ENCODE data around the gene CALN1.
"Not testable (repeated sequence)": the region's sequence is repeated elsewhere in the genome, so short reads cannot be mapped to it uniquely, and the experiment has no call there.

Gene CALN1

DNA sequence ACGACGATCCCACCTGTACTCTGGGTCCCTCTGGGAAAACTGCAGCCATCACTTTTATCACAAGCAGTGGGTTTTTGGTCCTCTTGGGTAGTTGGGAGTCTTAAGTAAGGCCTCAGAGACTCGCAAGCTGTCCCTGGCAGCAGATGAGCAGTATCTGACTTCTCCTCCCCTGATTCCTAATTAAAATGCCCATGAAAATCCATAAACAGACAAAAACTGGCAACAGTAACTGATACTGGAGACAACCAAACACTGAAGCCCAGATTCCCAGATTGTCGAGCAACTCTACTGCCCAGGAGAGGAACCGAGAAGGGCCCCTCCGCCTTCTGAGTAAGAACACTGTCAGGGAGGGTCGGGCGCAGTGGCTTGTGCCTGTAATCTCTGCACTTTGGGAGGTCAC lies 333.8 kb downstream of the CALN1 start:
- no peak overlapping the region for H3K4me3 ChIP-seq (ENCODE audit: low read length)
- TF ChIP-seq ZNF274 (IDR thresholded peaks at IDR 0.05; ENCODE audit: low read depth, low read length) = no peak

DNA sequence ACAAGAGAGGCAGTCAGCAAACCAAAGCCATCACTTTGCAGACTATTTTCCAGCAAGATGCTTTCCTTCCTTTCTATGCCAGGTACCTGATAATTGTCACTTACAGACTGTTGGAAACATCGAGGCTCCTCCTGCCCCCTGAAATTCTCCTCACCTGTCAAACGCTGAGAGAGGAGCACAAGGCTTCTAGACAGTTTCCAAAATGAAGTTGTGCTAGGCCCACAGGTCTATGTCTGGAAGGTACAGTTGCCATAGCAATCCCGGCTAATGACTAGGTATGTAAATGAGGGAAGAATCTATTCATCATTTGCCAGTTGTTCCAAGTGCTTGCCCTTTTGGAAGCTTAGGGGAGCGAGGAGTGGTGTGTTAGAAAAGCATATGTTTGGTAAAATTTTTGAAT lies 334.4 kb downstream of the CALN1 start:
- no peak overlapping the region for H3K4me3 ChIP-seq (ENCODE audit: low read length)
- no peak for TF ChIP-seq ZNF274 (IDR thresholded peaks at IDR 0.05; ENCODE audit: low read depth, low read length)

DNA sequence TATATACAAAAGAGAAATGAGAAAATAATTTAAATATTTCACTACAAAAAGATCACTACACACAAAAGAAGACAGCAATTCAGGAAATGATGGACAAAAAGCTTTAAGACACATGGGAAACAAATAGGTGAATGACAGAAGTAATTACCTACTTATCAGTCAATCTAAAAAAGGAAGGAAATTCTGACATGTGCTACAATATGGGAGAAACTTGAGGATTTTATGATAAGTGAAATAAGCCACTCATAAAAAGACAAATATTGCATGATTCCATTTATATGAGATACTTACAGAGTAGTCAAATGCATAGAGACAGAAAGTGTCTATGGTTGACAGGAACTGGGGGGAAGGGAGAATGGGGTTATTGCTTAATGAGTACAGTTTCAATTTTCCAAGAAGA lies 339.2 kb downstream of the CALN1 start:
- no peak overlapping the region for H3K4me3 ChIP-seq (ENCODE audit: low read length)
- TF ChIP-seq ZNF274 (IDR thresholded peaks at IDR 0.05; ENCODE audit: low read depth, low read length) = no peak

DNA sequence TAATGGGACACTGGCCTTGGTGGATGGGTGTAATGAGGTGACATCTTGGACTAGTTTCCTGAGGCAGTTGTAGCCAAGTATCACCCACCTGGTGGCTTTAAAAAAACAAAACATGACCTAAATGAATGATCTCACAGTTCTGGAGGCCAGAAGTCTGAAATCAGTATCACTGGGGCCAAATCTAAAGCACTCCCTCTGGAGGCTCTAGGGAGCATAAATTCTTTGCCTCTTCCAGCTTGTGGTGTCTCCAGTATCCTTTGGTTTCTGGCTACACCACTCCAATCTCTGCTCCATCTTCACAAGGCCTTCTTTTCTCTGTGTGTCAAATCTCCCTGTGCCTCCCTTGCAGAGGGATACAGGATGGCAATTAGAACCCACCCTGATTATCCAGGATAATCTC lies 342.9 kb downstream of the CALN1 start:
- no peak overlapping the region for H3K4me3 ChIP-seq (ENCODE audit: low read length)
- TF ChIP-seq ZNF274 (IDR thresholded peaks at IDR 0.05; ENCODE audit: low read depth, low read length) = no peak

DNA sequence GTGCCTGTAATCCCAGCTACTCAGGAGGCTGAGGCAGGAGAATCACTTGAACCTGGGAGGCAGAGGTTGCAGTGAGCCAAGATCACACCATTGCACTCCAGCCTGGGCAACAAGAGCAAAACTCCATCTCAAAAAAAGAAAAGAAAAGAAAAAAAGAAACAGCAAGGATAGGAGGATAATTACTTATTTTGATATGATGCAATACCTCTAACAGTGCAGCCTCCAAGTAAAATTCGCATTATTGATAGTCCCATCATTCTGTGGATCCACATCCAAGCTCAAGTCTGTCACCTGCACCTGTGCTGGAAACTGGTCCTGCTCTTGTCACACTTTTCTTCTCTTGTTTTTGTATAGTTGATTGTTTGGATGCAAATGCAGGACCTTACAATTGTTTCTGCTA lies 346.4 kb downstream of the CALN1 start:
- not testable (repeated sequence) for H3K4me3 ChIP-seq (ENCODE audit: low read length)

DNA sequence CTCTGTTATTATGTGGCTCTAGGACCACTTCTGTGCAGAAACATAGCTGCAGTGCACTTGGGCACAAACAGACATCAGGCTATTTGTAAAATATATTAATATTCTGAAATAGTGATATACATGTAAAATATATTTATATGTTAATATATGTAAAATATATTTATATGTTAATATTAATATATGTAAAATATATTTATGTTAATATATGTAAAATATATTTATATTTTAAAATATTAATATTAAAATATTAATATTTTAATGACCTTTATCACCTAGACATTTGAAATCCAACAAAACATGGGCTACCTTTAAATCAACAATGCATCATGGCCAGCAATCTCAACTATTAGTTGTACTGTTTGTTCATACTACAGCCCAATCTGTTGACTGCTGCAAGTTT lies 347.2 kb downstream of the CALN1 start:
- TF ChIP-seq ZNF274 (IDR thresholded peaks at IDR 0.05; ENCODE audit: low read depth, low read length) = no peak

DNA sequence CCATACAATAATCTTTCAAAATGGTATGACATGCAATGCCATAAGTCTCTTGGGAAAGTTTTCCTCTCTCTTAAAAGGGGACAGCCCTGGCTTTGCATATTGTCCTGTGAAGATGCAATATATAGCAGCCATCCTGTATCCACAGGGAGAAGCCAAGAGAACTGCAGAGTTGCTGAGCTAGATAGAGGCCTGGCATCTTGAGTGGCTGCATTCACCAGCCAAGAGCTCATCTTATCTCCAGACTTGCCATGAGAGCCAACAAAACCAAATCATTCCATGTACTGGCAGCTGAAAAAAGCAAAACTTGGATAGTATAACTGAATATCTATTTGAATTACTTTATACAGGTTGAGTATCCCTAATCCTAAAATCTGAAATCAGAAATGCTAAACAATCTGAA lies 348.8 kb downstream of the CALN1 start:
- no peak overlapping the region for H3K4me3 ChIP-seq (ENCODE audit: low read length)
- TF ChIP-seq ZNF274 (IDR thresholded peaks at IDR 0.05; ENCODE audit: low read depth, low read length) = no peak

More for the DNA sequence above, 347.2 kb downstream of the CALN1 start:
- no peak overlapping the region for H3K4me3 ChIP-seq (ENCODE audit: low read length)

DNA sequence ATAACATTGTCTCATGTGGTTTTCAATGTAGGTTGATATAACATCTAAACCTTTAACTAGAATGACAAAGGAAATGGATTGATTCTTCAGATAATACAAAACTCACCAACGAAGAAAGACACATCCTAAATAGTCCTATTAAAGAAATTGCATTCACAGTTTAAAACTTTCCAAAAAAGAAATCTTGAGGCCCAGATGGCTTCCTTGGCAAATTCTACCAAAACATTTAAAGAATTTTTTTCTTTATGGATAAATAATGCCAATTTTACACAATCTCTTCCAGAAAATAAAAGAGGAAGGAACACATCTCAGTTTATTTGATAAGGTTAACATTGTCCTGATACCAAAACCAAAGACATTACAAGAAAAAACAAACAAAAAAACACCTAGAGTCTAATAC lies 349.5 kb downstream of the CALN1 start:
- no peak overlapping the region for H3K4me3 ChIP-seq (ENCODE audit: low read length)
- TF ChIP-seq ZNF274 (IDR thresholded peaks at IDR 0.05; ENCODE audit: low read depth, low read length) = no peak

DNA sequence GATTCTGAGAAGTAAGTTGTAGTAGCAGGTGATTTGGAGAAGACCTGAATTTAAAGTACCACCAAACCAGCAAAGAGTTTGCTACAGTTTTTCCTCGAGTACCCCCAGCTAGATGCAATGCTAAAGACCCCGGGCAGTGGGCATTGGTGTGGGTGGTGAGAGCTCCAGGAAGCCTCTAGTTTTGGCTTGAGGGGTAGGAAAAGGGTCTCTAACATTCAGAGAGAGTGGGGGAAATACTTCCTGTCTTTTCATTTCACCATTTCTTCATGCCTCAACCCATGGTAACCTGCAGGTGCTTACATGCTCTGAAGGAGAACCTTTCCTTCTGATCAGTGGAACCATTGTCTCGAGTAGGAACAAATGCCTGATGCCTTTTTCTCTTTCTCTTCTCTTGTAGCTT lies 352.2 kb downstream of the CALN1 start:
- no peak for TF ChIP-seq ZNF274 (IDR thresholded peaks at IDR 0.05; ENCODE audit: low read depth, low read length)

DNA sequence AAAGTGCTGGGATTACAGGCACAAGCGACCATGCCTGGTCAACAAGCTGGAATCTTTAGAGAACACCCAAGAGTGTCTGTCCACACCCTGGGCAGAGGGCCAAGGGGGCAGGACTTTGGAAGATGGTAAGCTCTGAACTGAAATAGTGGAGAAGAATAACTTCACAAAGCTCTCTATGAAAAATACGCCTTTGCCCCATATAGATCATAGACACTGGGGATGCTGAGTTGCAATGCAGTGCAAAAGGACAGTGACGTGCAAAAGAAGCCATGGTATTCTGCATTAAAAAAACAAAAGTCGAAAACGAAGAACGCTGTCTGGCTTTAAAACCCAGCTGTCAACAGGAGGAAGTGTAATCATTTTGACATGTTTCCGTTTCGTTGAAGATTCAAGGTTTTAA lies 353.6 kb downstream of the CALN1 start:
- no peak for TF ChIP-seq ZNF274 (IDR thresholded peaks at IDR 0.05; ENCODE audit: low read depth, low read length)
- no peak overlapping the region for H3K4me3 ChIP-seq (ENCODE audit: low read length)

More for the DNA sequence above, 352.2 kb downstream of the CALN1 start:
- H3K4me3 ChIP-seq (ENCODE audit: low read length) = no peak overlapping the region

DNA sequence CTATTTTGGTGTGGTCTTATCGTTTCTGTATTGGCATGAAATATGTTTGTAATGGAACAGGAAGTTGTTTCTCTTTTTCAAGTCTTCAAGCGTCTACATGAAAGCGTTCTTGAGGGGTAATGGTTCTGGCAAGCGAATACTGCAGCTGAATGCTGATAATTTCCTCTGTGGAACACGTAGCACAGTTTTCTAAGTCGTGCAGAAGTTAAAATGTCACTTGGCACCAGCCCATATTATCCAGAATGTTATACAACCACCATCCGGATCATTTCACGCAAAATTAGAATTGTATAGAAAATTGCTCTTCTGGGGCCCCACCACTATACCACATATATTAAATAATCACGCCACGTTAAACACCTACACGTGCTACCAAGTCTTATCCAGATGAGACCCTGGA lies 354.3 kb downstream of the CALN1 start:
- no peak for TF ChIP-seq ZNF274 (IDR thresholded peaks at IDR 0.05; ENCODE audit: low read depth, low read length)
- no peak overlapping the region for H3K4me3 ChIP-seq (ENCODE audit: low read length)

DNA sequence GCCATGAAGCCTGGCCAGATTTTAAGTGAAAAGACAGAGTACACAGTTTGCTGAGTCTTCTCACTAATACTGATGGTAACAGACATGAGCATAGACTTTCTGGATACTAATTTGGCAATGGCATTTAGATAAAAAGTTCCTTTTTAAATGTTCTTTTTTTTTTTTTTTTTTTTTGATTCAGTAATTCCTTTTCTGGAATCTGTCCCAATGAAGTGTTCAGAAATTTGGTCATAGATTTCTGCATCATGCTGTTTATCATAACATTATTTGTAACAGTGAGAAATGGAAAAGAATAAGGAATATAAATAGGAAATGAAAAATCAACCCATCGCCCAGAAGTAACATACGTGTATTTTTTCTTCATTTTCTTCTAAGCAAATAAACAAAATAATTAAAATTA lies 354.9 kb downstream of the CALN1 start:
- no peak for TF ChIP-seq ZNF274 (IDR thresholded peaks at IDR 0.05; ENCODE audit: low read depth, low read length)

DNA sequence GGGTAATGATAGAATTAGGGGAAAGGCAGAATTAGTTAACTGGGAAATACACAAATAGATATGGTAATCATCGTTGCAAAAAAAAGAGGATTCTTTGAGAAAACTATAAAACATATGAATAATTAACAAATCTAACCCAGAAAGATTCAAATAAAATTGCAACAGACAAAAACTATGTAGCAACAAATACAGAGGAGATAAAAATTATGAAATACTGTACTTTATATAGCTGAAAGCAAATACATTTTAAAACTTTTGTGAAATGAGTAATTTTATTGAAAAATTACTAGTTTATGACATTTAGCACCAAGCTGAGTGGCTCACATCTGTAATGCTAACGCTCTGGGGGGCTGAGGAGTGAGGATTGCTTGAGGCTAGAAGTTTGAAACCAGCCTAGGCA lies 356.7 kb downstream of the CALN1 start:
- H3K4me3 ChIP-seq (ENCODE audit: low read length) = no peak overlapping the region
- no peak for TF ChIP-seq ZNF274 (IDR thresholded peaks at IDR 0.05; ENCODE audit: low read depth, low read length)

More for the DNA sequence above, 354.9 kb downstream of the CALN1 start:
- H3K4me3 ChIP-seq (ENCODE audit: low read length) = no peak overlapping the region

DNA sequence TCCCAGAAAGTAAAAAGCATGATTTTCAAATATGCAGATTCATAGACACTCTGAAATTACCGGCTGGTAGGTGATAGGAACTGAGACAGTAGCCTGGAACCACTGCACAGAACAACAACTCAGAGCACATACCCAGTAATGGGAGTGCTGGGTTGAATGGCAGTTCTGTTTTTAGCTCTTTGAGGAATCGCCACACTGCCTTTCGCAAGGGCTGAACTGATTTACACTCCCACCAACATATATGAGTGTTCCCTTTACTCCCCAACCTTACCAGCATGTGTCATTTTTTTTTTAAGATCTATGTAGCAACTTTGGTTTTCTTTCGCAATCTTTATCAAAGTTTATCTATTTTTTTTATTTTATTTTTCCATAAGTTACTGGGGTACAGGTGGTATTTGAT lies 358.8 kb downstream of the CALN1 start:
- no peak for TF ChIP-seq ZNF274 (IDR thresholded peaks at IDR 0.05; ENCODE audit: low read depth, low read length)

DNA sequence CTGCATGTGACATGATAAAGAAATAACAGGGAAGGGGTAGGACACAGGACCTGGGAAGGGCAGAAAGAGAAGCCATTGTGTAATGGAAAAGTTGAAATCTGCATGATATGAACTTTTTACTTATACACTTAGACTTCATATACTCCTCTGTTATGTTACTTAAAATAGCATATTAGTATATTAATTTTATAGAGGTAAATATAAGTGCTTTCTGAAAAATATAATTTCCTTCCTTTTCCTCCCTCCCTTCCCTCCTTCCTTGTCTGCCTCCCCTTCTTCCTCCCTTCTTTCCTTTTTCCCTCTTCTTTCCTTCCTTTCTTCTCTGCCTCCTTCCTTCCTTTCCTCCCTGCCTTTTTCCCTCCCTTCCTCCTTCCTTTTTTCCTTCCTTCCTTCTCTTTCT lies 363.7 kb downstream of the CALN1 start:
- TF ChIP-seq ZNF274 (IDR thresholded peaks at IDR 0.05; ENCODE audit: low read depth, low read length) = no peak

More for the DNA sequence above, 358.8 kb downstream of the CALN1 start:
- H3K4me3 ChIP-seq (ENCODE audit: low read length) = no peak overlapping the region

DNA sequence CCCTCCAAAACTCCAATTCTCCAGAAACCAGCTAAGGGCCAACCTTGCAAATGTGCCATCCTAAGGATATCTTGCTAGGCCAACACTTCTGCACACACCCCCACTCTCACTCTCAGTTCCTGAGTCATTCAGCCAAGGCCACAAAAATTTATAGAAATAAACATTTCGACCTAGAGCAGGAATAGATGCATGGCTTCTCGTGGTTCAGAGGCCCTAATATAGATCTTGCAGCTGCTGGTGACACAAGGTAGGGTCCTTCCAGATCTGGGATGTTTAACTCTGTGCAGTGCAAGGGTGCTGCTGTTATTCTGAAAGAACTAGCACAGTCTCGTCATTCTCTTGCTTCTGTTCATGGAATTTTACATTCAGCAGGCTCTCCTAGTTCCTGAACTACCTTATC lies 369.3 kb downstream of the CALN1 start:
- no peak overlapping the region for H3K4me3 ChIP-seq (ENCODE audit: low read length)
- no peak for TF ChIP-seq ZNF274 (IDR thresholded peaks at IDR 0.05; ENCODE audit: low read depth, low read length)

More for the DNA sequence above, 363.7 kb downstream of the CALN1 start:
- H3K4me3 ChIP-seq (ENCODE audit: low read length) = no peak overlapping the region

DNA sequence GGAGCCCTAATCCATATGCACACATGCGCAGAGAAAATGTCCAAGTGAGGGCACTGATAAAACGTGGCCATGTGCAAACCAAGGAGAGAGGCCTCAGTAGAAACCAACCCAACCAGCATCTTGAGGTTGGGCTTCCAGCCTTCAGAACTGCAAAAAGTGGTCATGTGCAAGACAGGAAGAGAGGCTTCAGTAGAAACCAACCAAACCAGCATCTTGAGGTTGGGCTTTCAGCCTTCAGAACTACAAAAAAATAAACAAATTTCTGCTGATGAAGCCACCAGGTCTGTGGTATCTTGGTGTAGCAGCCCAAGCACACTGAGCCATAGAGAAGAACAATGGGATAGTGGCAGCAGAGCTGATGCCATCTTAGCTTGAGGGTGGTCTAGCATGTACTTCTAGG lies 371.5 kb downstream of the CALN1 start:
- no peak for TF ChIP-seq ZNF274 (IDR thresholded peaks at IDR 0.05; ENCODE audit: low read depth, low read length)
- no peak overlapping the region for H3K4me3 ChIP-seq (ENCODE audit: low read length)
